HG02970 (cell line): ENCODE results near the gene ZDHHC24.
"Not testable (repeated sequence)": the region's sequence is repeated elsewhere in the genome, so short reads cannot be mapped to it uniquely, and the experiment has no call there.

Source experiments
- ATAC-seq: cut with Tn5 transposase; IDR thresholded peaks from one replicate; pipeline ENCODE4 v1.9.1; 2021; ENCODE audit warnings: mild to moderate bottlenecking, moderate library complexity, moderate number of reproducible peaks; ENCODE audit not compliant: unreplicated experiment, low FRiP score

Gene ZDHHC24

DNA sequence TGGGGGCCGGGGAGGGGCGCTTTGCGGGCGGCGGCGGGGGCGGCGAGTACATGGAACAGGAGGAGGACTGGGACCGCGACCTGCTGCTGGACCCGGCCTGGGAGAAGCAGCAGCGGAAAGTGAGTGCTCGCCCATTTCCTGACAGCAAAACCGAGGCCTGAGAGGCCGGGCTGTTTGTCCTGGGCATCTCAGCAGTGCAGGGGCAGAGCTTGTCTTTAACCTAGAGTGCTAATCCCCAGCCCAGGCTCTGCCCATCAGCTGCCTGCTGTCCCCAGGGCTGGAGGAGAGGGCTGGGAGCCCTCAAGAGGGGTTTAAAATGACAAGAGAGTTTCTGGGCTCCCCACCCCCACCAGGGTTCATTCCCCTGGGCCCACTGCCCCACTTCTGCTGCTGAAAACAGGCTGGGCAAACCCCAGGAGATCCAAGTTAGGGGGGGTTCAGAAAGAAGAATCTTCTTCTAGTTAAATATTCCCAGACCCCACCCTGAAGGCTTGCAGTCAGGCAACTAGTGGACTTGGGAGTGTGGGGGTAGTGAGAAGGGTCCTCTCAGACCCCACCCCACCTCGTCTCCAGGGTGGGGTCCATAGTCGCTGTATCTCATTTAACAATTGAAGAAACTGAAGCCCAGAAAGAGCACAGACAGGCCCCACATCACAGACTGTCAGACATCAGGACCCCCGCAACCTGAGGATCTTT lies 1.3 kb upstream of the ZDHHC24 start:
- ATAC-seq, result no peak

DNA sequence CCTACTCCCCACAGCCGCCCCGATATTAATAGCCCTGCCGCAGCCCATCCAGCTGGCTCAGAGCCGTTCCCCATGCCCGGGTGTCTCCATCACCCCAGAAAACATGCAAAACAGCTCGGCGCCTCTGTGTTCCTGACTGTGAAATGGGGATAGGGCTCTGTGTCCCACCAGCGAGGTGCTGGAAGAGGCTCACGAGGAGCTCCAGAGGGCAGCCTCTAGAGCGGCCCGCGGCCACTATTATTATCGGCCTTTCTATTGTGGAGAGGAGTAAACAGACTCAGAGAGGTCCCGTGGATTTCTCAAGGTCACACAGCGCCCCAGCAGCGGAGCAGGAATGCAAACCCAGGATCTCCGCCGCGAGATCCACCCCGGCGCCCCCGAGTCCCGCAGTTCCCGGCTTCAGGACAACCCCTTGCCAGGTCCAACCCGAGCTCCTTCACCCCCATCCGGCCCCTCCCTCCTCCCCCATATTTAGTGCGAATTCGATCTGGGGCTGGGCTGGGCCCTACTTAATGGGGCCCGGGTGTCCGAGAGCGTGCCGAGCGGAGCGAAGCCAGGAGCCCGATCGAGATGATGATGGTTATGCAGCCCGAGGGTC lies 619 bp upstream of the ZDHHC24 start, which contains the start of gene ACTN3:
ACTN3 (plus strand) TSS at position 536 of the 598 bp plus-strand sequence; CDS start at position 571, 35 bp downstream.
- ATAC-seq, result no peak

DNA sequence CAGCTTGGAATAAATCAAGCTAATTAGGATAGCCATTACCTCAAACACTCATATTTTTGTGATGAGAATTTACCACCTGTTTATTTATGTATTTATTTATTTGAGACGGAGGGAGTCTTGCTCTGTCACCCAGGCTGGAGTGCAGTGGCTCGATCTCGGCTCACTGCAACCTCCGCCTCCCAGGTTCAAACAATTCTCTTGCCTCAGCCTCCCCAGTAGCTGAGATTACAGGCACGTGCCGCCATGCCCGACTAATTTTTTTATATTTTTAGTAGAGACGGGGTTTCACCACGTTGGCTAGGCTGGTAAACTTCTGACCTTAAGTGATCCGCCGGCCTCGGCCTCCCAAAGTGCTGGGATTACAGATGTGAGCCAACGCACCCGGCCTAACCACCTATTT lies 896 bp downstream of the ZDHHC24 start:
- not testable (repeated sequence) for ATAC-seq

DNA sequence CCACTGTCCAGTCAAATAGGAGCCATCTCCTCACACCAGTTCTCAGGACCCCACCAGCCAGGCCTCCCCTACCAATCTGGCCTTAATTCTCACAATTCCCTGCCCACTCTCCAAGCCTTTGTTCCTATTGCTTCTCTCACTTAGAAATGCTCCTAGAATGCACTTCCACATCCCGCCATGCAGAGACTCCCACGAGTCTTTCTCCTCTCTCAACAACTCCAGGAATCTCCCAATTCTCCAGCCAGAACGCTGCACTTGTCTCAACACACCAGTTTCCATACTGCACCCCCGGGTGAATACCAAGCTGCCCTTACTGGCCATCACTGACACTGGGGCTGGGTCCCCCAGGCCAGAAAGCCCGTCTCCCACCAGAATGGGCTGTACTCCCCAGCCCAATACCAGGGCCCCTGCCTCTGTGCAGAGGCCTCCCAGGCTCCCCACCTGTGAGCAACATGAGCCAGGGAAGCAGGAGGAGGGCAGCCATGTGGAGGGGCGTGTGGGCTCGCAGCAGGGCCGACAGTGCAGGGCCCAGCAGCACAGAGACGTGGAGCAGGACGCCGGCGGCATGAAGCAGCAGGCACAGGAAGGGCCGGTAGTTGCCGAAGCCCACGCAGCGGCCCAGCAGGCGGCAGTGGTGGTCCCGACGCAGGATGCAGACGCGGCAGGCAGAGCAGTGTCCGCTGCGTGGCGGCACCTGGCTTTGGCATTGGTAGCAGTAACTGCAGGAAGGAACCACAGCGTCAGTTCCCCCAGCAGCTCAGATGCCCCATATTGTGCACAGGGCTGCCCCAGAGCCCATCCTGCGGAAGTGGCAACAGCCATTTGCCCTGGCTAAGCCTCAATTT lies 2.4 kb downstream of the ZDHHC24 start:
- no peak for ATAC-seq

DNA sequence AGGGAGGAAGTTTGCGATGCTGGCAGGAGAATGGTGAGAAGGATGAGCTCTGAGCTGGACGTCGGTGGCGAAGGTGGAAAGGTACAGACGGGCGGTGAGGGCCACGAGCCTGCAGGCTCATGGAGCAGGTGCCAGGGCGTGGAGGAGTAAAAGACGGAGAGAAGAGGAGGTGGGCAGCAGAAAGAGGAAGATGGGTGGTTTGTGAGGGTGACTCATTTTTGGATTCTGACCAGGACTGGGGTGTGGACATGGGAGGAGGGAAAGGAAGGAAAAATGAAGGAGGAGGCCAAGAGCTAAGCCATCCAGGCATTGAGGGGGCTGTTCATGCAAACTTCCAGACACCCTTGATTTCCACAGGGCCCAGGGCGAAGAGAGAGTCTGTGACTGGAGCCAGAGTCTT lies 3.5 kb downstream of the ZDHHC24 start:
- no peak for ATAC-seq

DNA sequence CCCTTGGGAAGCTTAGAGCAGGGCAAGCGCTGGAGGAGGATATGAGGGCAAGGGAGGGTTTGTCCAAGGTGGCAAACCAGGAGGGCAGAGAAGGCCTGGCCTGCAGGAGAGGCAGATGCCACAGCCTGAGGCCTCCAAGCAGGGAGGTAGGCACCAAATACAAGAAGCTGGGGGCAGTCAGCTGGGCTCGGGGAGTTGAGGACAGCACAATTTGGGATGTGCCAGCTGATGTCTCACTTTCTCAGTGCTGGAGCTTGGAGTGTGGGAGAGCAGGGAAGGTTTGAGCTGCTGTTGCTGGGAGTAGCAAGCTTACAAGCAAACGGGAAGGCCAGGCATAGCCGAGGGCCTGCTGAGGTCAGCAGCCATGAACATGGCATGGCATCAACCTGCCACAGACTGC lies 4.0 kb downstream of the ZDHHC24 start:
- no peak for ATAC-seq

DNA sequence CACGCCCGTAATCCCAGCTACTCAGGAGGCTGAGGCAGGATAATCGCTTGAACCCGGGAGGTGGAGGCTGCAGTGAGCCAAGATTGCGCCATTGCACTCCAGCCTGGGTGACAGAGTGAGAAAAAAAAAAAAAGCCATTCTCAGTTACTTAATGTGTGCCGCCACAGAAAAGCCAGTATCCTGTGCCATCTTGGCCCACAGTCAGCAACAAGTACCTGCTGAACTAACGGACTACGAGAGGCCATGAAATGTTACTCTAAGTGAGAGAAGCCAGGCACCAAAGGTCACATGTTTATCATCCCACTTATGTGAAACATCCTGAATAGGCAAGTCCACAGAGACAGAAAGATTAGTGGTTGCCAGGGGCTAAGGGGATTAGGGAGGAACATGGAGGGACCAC lies 5.2 kb downstream of the ZDHHC24 start:
- not testable (repeated sequence) for ATAC-seq

DNA sequence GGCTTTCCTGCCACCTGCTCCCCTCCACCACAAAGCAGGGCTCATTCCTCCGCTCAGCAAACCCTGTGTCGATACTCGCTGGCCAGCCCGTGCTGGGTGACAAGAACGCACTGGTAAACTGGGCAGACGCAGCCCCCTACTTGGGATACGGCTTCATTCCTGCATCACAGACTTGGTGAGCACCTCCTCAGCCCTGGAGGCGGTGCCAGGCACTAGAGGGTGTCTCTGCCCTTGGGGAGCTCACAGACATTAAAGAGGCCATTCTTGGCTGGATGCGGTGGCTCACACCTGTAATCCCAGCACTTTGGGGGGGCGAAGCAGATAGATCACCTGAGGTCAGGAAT lies 6.0 kb downstream of the ZDHHC24 start:
- no peak for ATAC-seq

DNA sequence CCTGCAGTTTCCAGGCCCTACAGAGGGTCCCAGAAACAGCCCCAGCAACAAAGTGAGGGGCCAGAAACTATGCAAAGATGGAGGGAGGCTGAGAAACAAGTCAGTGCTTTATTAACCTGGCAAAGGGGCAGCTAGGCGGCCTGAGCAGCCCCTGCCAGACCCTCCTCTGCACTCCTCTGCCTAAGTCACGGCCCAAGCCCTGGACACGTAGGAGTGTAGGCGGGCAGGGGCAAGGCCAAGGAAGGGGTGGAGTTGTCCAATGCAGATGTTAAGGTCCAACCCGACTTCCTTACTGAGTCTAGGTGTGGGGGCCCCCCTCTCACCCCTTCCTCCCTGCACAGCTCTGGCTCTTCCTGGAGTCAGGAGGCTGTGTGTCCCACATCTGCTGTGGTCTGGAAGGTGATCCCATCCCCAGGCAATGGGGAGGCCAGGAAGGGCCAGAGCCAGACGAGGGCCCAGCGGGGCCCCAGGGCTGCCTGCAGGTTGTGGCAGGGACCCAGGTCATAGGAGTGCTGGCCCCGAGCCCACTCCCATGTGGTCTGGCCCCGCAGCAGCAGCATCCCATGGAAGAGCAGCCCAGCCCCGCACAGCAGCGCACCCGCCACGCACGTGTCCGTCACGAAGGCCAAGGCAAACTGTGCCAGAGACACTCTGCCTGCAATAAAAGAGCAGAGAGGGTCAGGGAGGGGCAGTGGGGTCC lies 6.5 kb downstream of the ZDHHC24 start:
- no peak for ATAC-seq

DNA sequence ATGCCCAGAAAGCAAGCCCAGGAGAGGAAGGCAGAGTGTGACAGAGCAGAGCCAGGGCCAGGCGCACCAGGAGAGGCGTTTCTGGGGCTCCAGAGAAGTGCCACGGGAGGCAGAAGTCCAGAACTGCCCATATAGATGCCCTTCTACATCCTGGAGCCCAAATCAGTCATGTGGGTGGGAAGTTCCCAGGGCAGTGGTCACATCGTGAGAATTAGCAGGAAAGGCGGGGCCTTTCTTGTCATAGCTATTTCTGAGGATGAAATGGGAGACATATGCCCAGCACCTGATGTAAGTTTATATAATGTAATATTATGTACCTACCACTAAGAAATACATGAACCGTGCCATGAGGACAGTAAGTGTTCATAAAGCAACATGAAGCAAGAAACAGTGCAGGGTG lies 13.1 kb downstream of the ZDHHC24 start:
- no peak for ATAC-seq

DNA sequence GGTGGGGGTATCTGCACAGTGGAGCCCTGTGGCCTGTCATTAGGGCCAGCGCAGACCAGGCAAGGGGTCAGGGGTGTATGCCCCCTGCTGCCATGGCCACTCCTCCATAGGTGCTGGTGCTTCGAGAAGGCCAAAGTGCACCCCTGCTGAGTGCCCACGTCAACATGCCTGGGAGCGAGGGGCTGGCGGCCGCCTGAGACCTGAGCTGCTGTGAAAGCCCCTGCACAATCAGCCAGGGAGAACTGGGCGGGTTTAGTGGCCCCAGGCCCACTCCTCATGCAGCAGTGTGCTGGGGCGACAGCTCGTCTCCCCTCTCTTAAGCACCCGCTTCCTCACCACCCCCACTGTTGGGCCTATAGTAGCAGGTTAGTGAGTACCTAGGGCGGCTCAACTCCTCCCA lies 14.0 kb downstream of the ZDHHC24 start:
- ATAC-seq, result no peak

DNA sequence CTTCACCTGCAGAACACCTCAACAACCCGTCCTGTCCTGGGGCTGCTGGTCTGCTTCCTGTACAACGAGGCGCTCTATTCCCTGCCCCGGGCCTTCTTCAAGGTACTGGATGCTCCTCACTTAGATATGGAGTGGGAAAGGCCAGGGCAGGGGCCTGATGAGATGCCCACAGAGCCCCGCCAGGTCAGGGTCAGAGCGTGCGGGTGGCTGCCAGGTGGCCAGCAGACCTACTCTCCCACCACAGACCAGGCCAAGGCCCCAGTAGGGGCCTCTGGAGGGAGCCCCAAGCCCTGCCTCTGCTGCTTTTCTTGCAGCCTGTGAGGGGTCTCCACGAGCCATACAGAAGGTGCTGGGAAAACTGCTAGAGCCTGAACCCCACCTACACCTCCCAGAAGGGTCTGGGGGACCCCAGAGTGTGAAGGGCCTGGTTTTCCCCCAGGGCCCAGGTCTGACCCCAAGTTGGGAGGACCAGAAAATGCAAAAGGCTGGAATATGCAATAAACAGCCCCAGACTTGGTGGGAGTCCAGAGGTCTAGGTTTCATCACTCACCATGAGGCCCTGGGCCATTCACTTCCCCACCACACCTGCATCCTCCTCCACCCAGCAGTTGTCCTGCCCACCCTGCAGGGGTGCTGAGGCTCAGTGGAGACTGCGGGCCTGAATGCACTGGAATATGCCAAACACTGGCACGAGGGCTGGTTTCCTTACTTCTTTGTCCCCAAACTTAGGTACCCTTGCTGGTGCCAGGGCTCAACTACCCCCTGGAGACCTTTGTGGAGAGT lies 14.7 kb downstream of the ZDHHC24 start:
- no peak for ATAC-seq

DNA sequence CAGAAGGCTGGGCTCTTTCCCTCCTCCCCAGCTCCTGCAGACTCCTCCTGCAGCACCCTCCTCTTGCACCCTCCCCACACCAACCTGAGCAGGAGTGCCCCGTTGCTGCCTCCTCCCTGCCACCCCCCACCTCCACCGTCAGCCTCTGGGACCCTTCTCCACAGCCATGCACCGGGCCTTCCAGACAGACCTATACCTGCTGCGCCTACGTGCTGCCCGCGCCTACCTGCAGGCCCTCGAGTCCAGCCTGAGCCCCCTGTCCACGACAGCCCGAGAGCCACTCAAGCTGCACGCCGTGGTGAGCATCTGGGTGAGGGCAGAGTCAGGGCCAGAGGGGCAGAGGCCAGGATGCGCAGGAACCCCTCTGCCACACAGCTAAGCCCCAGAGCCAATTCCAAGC lies 16.2 kb downstream of the ZDHHC24 start:
- ATAC-seq, result no peak

DNA sequence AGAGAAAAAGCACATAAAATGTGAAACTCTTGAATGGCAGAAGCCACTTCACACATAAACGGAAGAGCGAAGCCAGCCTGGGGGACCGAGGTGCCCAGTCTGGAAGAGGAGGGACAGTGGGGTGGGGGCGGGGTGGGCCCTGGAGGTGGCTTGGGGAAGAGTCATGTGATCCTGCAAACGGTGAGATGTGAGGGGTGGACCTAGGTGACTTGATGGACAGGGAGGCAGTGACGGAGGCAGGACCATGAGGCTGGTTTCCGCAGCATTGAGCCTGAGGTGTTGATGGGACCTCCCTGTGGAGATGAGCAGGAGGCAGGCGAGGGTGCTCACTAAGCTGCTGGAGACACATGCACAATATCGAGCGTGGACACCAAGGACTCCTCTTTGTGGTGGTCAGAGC lies 16.8 kb downstream of the ZDHHC24 start:
- no peak for ATAC-seq

DNA sequence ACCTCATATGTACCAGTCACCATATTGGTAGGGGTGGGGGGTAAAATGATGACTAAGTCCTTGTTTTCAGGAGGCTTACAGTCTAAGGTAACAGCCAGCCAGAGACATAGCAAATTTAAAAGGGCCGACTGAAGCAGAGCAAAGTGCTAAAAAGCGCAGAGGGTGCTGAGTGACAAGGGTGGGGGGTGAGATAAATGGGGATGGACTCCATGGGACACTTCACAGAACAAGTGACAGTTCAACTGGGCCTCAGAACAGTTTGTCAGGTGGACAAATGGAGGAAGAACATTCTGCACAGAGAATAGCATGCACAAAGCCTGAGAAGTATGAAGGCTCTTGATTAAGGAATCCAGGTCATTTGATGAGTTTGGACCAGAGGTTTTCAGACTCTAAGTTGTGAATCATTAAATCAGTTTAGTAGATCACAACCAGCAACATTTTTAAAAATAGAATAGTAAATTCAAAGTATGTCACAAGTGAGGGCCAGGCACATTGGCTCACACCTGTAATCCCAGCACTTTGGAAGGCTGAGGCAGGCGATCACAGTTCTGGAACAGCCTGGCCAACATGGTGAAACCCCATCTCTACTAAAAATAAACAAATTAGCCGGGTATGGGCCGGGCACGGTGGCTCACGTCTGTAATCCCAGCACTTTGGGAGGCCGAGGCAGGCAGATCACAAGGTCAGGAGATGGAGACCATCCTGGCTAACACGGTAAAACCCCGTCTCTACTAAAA lies 21.4 kb downstream of the ZDHHC24 start:
- ATAC-seq, result no peak

DNA sequence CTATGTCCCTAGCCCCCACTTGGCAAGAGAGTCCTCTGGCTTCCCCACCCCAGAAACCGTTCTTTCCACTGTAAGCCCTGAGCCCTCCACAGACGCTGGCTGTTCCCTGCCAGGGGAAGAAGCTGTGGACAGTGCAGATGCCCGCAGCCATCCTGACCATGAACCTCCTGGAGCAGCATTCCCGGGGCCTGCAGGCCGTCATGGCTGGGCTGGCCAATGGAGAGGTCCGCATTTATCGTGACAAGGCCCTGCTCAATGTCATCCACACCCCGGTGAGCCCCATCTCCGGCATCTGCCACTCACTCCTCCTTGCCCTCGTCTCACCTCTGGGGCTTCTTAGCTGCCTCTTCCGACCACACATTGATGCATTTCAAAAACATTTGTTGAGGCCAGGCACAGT lies 22.2 kb downstream of the ZDHHC24 start:
- ATAC-seq, result no peak

DNA sequence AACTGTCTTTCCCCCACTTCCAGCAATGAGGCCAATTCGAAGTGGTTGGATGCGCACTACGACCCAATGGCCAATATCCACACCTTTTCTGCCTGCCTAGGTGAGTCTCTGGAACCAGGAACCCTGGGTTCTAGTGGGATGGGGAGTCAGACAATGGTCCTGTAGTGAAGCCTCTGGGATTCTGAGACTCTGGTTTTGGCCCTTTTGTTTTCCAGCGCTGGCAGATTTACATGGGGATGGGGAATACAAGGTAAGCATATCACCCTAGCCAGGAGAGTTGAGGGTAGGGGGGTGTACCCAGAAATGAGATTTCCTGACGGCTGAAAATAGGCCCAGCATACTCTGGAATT lies 34.9 kb downstream of the ZDHHC24 start:
- no peak for ATAC-seq

DNA sequence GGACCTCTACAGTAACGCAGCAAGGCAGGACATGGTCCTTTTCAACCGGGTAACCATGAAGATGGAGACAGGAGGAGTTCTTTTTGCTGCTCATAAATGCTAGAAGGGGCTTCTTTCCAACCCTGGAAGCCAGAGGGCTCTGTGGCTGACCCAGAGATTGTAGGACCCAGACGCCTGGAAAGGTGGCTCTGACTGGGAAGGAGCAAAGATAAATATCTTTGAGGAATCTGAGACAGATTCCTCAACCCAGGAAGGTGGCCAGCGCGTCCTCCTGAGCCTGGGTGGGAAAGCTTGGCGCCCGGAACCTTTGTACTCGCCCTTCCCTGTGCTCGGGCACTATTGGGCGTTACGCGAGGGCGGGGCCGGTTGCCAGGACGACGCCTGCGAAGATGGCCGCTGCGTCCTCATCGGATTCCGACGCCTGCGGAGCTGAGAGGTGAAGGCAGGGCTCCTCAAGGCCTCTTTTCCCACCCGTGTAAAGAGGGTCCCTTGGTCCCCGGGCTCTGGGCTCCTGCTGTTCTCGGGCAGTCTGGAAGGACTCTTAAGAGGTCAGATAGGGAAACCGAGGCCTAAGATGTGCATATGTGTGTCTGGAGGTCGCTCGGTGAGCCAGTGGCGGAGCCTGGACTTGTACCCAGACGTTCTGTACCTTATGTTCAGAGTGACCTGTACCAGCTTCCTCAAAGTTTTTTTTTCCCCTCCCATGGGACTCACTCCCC lies 35.4 kb downstream of the ZDHHC24 start, which contains the start of gene BBS1:
BBS1 (plus strand) TSS at position 365 of the 719 bp plus-strand sequence; CDS start at position 390, 25 bp downstream.
- peak; percentile 77 for ATAC-seq

DNA sequence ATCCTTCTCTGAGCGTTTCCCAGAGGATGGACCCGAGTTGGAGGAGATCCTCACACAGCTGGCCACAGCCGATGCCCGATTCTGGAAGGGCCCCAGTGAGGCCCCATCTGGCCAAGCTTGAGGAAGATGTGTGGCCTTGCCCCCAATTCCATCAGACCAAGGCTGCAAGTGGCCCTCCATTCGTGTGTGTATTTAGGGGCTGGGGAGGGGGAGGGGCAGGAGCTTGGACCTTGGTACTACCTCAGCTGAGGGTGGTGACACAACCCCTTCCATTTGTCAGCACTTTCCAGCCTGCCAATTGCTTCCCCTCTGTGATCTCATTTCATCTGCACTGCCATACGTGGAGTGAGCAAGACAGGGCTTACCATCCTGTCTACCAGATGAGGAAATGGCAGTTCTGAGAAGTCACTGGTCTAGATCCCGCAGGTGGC lies 36.7 kb downstream of the ZDHHC24 start:
- ATAC-seq, result no peak
